ENCODE results near the gene ALDH1A1.

DNA sequence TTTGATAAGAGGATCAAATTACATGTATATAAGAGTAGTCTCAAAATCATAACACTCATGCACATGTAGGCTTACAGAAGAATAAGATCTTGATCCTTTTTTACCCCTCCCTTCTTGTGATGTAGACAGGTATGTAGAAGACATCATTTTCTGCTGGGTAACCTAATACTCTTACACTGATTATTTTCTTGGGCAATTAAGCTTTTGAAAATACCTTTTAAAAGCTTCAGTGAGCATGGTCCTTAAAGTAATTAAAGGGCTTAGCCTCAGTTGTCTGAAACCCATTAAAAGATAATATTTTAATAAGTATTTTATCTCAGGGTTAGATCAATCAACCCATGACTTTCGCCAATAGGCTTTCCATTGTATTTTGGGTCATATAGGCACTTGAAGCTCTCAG is 50.6 kb downstream of the ALDH1A1 start:
- TF ChIP-seq EZH2 (IDR thresholded peaks at IDR 0.05; ENCODE audit: low read length): no peak
- TF ChIP-seq, protein P1, sequence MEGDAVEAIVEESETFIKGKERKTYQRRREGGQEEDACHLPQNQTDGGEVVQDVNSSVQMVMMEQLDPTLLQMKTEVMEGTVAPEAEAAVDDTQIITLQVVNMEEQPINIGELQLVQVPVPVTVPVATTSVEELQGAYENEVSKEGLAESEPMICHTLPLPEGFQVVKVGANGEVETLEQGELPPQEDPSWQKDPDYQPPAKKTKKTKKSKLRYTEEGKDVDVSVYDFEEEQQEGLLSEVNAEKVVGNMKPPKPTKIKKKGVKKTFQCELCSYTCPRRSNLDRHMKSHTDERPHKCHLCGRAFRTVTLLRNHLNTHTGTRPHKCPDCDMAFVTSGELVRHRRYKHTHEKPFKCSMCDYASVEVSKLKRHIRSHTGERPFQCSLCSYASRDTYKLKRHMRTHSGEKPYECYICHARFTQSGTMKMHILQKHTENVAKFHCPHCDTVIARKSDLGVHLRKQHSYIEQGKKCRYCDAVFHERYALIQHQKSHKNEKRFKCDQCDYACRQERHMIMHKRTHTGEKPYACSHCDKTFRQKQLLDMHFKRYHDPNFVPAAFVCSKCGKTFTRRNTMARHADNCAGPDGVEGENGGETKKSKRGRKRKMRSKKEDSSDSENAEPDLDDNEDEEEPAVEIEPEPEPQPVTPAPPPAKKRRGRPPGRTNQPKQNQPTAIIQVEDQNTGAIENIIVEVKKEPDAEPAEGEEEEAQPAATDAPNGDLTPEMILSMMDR (optimal IDR thresholded peaks at IDR 0.05 in 1 of 3, IDR thresholded peaks at IDR 0.05 in 1 of 3, conservative IDR thresholded peaks at IDR 0.05 in 1 of 3; ENCODE audit: extremely low read depth in 1 of 3, insufficient read depth in 2 of 3, low read length in 3 of 3): no peak
